Stimulated activated naive CD4-positive, alpha-beta T cell treated with Interleukin-2 at 50 U/mL for 16 hours (primary cell): ENCODE data around the gene SH3GL3.

Source experiments
- DNase-seq: peaks from one replicate; lab custom pipeline; 2025; lab: John Stamatoyannopoulos, UW

SH3GL3 gene

GRCh38 chr15:83569341-83569740, 122.2 kb downstream of the SH3GL3 start:
- no peak for DNase-seq

DNA sequence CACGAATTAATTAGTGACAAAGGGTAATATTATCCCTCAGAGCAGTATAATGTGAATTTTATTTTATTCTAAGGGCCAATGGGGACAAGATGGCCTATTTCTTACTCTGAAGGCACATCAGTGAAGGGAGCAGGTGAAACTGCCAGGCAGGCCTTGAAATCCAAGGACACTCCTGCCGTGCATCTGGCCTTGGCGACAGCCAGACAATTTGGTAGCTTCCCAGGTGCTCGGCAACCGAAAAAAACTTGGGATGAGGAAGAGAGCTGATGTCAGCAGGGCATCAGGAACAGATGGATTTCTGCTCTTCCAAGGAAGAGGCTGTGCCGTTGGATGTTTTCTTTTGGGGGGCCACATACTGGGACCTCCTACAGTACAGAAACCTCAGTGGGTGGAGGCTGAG, 123.6 kb downstream of the SH3GL3 start:
- DNase-seq = no peak

GRCh38 chr15:83571820-83572707, 124.9 kb downstream of the SH3GL3 start:
- DNase-seq = no peak

DNA sequence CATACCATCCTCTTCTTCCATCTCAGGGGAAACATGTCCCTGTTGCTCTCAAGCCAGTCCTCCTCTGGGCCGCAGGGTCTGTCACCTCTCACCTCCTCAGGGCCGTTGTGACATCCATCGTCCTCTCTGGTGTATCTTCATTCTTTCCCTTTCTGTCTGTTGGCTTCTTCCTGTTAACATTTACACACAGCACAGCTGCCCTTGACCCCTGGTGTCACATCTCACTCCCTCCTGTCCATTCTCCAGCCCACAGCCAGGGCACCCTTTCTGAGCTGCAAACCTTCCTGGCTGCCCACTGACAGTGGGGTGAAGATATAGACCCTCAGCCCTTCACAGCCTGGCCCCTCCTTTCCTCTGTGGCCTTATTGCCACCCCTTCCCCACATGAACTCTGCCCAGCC, 127.2 kb downstream of the SH3GL3 start:
- no peak for DNase-seq

- DNase-seq = no peak
Observed at GRCh38 chr15:83578691-83579090, 131.6 kb downstream of the SH3GL3 start.

DNA sequence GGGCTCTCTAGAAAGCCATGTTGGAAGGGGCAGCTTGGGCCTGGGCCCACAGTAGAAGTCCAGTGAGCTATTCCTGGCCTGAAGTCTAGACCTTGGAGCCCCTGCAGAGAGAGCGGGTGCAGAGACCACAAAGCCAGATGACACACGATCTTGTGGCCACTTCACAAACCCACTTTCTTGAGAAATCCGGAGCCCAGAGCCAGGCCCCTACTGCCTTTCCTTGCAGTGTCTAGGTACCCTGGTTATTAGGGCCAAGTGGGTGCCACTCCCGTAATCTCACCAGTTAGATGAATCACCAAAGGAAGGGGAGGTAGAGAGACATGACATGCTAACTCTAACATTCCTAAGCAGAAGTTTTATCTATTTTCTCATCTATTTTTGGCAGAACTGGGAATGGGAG, 134.2 kb downstream of the SH3GL3 start:
- DNase-seq = no peak

DNA sequence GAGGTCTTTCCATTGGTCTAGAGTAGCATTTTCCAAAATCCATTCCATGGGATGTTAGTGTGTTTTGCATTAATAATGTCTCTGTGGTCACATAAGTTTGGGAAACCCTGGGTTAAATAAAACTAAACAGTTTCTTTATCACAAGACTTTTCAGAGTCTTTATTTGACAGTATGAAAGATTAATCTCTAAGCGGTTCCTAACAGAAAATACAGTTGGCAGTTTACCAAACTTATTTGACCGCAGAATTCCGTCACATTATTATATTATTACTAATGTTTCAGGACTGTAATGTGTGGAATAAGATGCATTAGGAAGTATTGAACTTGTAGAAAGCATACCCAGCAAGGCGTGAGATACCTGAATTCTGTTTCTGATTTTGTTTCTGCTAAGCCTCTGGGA, 135.2 kb downstream of the SH3GL3 start:
- no peak for DNase-seq

GRCh38 chr15:83585601-83586335, 138.6 kb downstream of the SH3GL3 start:
- DNase-seq = no peak

GRCh38 chr15:83587091-83587490, 139.9 kb downstream of the SH3GL3 start:
- no peak for DNase-seq

DNA sequence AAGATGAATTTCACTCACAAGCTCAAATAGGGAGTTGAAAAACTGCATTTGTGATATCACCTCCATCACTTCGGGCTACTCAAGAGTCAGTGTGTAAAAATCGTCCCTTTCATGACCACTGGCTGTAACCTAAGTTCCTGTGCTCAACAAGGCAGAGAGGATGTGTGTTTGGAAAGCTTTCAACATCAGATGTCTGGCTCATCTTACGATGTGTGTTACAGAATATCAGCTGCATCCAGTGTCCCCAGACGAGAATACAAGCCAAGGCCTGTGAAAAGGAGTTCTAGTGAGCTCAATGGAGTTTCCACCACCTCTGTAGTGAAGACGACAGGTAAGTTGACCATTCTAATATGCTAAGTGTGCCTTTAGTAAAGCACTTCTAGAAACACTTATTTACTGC, 141.3 kb downstream of the SH3GL3 start:
- no peak for DNase-seq

DNA sequence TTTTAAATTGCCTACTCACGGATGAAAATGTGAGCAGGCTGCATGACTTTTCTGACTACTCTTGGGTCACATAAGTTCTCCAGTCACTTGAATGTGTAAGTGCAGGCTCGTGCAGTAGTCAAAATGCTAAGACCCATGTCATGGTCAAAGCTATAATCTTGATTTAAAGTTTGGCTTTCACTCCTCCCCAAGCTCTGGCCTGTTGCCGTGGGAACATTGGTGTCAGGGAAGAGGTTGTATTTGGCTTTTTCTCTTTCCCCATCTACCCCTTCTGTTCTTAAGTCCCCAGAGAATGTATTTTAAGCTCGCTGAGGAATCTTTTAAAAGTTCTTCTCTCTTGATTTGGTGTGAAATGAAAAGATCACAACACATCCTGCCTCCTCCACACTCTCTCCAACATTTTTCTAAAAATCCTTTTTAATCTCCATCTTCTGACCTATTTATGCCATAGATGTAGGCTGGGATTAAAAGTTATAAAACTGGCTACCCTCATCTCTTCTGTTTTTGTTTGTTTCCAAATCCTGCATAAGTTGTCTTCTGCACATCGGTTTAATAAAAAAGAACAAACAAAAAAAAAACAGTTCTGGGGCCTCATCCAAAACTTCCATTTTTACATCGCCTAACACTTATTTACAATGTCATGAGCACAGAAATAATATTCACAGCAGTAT, 145.4 kb downstream of the SH3GL3 start:
- DNase-seq = no peak

DNA sequence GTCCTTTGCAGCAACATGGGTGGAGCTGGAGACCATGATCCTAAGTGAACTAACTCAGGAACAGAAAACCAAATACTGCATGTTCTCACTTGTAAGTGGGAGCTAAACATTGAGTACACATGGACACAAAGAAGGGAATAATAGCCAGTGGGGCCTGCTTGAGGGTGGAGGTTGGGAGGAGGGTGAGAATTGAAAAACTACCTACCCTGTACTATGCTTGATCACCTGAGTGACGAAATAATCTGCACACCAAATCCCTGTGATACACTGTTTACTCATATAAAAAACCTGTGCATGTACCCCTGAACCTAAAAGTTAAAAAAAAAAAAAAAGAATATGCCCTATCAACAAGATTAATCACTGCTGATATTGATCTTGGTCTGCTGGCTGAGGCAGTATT, 148.1 kb downstream of the SH3GL3 start:
- DNase-seq = no peak

GRCh38 chr15:83598031-83598430, 150.9 kb downstream of the SH3GL3 start:
- DNase-seq = no peak

DNA sequence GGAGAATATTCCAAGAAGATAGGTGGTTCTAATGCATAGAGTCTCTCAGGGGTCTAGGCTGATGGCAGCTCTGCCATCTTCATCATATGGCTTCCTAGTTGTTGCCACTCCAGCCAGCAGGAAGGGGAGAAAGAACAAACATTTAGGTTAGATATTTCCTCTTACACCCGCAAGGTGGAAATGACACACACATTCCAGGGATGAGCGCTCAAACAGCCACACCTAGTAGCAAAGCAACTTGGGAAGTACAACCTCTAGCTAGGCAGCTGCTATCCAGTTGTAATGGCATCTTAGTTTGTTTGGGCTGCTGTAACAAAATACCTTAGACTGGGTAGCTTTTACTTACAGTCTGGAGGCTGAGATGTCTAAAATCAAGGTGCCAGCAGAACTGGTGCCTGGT, 154.9 kb downstream of the SH3GL3 start:
- DNase-seq = no peak

- no peak for DNase-seq
Observed at GRCh38 chr15:83604549-83604948, 157.4 kb downstream of the SH3GL3 start.

GRCh38 chr15:83605111-83605945, 158.2 kb downstream of the SH3GL3 start:
- DNase-seq = no peak

DNA sequence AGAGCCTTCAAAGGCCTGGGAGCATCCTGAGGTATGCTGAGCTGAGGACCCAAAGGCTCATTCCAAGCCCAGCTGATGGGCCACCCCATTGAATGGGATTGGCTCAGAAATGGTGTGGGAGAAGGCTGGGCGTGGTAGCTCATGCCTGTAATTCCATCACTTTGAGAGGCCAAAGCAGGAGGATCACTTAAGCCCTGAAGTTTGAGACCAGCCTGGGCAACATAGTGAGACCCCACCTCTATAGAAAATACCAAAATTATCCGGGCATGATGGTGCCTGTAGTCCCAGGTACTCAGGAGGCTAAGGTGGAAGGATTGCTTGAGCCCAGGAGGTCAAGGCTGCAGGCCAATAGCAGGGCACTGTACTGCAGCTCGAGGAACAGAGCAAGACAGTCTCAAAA, 163.0 kb downstream of the SH3GL3 start:
- no peak for DNase-seq

GRCh38 chr15:83610901-83611685, 164.0 kb downstream of the SH3GL3 start:
- no peak for DNase-seq

- DNase-seq = no peak
Observed at GRCh38 chr15:83612226-83612625, 165.1 kb downstream of the SH3GL3 start.

DNA sequence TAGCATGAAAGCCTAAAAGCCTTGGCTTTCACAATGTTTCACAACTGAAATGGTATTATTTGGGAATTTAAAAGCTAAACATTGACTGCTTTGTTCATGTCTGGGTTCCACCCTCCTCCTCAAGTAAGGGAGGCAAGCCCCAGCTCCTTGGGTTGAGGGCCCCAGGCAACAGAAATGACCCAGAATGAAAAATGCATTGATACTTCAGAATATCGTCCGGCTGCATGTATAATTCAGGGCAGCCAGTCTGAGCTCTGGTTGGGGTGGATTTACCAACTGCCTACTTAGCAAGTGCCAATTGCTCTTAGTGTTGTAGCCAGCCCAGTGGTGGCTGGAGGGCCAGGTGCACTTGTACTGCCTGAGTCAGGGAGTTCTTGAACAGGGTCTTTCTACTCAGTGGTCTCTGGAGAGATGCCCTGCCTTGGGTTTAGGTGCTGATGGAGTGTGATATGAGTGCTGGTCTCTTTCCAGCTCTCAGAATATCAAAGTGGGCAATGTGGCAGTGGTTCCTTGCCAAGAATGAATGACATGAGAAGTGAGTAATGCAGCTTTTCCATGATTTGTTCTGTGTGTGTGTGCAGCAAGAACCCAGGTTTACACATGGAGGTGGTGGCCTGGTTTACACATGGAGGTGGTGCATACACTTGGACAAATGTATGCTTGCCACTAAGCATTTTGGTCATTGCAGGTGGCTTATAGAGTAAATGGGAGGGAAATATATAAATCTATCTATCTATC, 165.9 kb downstream of the SH3GL3 start:
- DNase-seq = no peak
